OCI-LY3 (cell line): Measurements from ENCODE around the gene CAMK2A.

Experiments
- CTCF ChIP-seq: fragments of 200-600, 300-600 bp; sonication (generic); IDR thresholded peaks from 2 replicates; pipeline ENCODE4 v1.5.1; 2014; ENCODE audit warnings: antibody characterized with exemption, low read length, low read depth
- EZH2phosphoT487 ChIP-seq: fragments of 200-600 bp; shearing (Covaris generic); IDR thresholded peaks from 2 replicates; pipeline ENCODE4 v1.6.1; 2018; ENCODE audit warnings: antibody characterized with exemption, mixed run types, low read depth

GRCh38 chr5:150329038-150329437 lies 39.5 kb upstream of the CAMK2A start:
- TF ChIP-seq CTCF (no peak), EZH2phosphoT487 (no peak)
